ENCODE results near the gene SYS1.
A peak's percentile ranks its signal among the peaks of the same experiment; 100 is the strongest.
"Not testable (repeated sequence)": the region's sequence is repeated elsewhere in the genome, so short reads cannot be mapped to it uniquely, and the experiment has no call there.

SYS1 gene

DNA sequence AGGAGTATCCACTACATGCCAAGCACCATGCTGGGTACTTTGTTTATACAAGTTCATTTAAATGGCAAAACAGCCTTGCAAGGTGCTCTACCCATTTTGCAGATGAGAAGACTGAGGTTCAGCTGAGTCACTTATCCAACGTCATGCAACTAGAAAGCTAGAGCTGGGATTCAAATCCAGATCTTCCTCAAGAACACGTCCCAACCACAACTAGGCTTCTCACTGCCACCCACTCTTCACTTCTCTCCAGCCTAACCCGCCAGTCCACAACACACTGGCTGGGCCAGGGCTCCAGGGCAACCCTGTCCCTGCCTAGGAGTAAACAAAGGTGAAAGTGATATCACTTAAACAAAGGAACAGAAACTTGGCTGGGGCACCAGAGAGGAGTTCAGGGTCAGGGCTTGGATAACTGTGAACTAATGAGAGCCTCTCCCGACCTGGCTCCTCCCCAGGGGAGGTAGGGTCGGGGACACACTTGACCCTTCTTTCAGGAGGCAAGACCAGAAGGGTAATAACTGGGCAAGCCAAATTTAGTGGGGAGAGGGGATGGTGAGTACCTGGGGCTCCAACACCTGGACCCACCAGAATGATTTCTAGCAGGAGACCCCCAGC is 22.6 kb upstream of the SYS1 start:
- no peak for DNase-seq (ENCODE audit: low spot score)

DNA sequence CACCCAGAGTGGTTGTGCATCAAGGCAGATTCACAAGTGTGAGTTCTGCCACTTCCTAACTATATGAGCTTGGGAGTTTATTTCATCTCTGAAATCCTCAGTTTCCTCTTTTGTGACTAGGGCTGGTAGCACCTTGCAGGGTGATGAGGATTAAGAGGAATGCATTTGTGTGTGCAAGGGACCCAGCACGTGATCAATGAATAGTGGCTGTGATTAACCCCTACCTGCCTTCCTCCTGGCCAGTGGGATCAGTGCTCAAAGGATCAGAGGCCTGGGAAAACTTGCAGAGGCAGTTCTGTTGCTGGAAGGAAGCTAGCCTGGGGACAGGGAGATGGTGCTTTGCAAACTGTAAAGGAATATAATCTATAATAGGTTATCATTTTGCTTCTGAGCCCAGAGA is 22.0 kb upstream of the SYS1 start:
- DNase-seq (ENCODE audit: low spot score): no peak

DNA sequence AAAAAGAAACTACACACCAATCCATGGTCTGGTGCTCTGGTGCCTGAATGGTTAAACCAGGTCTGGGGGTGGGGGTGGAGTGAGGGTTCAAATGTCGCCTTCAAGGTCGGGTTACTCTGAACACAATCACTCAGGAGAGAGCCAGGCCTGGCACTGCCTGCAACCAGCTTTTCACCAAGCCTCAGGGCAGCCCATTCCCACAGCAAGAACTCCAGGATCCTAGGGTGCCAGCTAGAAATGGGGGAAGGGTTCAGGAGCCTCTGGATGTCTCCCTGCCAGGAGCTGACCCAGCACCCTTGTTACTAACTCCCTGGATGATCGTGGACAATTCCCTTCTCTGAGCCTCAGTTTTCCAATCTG is 21.4 kb upstream of the SYS1 start:
- DNase-seq (ENCODE audit: low spot score): no peak

DNA sequence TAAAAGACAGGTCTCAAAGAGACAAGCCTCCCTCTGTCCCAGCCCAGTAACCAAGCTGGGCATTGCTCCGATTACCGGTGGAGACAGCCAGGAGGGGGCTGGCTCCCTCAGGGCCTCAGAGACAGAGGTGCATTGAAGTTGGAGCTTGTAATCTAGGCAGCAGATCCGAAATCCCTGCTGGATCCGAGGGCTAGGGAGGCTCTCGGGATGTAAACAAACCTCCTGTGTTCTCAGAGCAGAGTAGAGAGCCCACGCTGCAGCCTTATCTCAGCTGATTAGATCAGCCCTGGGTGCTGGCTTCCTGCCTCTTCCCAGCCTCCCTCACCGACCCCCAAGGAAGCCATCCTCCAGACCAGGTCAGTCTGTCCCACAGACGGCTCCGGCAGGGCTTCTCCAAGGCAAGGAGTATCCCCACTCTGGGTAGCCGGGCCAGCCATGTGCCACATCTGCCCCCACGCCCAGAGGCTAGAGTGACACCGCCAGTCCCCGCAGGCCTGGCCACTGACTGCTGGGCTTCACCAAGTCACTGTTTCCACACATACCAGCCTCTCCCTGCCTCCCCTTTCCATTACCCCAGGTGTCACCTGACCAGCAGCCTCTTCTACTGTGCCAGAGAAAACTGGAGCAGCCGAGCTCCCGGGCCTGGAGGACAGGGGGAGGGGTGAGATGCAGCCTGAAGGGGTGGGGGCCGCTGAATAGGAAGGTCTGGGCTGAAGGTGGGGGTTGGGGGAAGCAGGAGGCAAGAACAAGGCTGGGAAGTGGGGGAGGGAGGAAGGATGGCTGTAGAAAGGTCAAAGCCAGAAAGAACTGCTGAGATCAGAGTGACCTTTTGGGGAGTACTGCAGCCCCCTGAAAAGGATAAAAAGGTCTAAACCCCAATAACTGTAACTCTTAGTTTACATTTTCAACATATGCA is 20.8 kb upstream of the SYS1 start:
- DNase-seq (ENCODE audit: low spot score): peak; percentile 57

DNA sequence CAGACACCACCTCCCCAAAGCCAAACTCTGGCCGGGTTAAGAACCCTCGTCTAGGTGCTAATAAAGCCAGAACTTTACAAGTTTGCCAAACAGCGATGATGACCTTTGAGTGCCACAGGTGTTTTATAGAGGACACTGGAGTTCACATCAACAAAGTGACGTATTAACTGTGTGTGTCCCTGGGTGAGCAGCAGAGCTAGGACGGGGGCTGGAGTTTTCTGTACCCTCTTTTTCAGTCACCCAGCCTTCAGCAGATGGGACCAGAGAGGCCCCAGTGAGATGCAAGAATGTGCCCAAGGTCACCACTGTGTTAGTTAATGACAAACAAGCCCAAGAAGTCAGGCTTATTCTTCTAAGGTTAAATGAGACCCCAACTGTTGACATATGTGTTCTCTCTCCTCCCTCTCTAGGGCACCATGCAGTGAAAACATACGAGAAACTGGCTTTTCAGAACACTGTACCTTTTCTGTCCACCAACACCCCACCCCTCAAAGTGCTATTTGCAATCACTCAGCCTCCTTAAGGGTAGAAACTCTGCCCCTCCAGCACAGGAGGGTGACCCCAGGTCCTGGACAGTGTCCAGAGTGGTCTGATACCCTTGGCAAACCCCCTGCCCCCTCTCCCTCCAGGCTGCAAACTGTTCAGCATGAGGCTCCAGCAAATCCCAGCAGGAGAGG is 20.0 kb upstream of the SYS1 start:
- DNase-seq (ENCODE audit: low spot score): no peak

DNA sequence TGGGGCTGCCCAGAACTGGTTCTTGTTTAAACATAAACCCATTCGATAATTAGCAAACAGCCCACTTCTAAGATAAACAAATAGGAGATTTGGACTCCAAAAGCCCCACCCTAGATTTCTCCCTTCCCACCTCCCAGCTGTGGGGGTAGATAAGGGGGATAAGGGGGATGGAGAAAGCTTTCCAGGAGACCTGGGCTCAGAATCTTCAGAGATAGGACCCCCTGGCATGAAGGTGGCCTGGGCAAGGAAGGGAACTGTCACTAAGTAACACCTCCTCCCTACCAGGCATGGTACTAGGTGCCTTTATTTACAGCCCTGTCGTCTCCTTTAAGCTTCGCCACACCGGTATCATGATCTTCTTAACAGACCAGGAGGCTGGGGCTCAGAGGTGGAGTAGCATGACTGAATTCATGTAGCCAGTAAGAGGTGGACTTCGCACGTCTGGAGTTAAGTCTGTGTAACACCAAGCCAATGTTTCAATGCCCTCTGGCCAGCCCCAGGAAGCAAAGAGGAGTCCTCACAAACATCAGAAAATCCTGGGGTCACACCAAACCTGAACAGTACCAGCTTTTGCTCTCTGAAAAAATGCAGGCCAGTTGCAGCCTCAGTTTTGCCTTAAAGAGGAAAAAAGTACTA is 19.3 kb upstream of the SYS1 start:
- DNase-seq (ENCODE audit: low spot score): no peak

DNA sequence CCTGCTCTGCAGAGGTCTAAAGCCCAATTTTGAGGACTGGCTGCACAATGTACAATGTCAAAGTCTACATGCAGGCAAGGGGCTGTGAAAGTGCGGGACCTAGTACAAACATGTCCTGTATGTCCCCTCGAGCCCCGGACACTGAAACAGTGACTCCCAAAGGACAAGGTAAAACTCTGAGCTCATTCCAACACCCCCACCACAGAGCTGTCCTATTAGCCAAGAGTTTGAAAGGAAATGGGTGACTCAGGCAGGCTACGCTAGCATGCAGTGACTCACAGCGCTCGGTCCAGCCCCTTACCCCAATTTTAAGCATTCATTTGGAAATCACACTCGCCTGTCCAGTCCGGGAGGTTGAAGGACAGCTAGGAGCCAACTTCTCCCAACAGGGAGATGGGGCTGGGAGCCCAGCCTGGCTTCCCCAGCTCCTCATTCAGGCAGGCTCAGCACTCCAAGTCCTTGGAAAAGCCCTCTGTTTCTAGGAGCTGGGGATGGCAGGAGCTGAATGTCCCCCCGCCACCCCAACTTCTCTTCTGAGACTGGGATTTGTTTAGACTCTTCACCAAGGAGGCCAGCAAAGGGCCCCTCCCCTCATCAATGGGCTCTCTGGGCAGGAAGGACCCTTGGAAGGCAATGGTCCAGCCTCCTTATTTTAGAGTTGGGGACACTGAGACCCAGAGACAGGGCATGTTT is 18.6 kb upstream of the SYS1 start:
- DNase-seq (ENCODE audit: low spot score): no peak

DNA sequence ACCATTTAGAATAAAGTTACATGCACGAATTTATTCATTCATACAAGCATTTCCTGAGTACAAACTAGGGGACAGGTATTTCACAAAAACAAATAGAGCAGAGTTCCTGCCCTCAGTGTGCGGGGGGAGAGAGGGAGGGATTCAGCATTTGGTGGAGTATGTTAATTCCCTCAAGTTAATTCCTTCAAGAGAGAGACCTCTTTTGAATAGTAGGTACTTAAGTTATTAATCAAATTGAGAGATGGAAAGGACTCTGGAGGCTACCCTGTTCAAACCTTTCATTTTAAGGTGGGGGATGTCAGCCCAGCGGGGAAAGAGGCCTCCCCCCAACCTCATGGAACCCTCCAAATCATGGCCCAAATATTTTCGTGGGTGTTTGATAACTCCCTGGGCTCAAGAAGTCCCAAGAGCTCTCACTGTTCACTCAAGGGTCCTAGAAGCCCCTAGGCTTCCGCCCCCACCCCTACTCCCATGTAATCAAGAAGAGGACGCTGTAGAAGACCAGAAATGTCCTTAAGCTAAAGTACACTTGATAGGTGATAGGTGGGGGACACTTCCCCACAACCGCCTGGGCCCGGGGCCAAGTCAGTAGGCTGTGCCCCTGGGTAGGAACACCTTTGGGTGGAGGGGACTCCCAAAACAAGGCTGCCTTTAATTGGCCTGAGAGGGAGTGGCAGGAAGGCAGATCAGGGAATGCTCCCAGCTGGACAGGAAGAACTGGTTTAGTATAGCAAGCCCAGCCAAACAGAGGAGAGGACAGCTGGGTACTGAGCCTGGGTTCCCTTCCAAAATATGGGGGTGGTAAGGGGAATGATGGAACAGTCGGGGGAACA is 17.6 kb upstream of the SYS1 start:
- no peak for DNase-seq (ENCODE audit: low spot score)

DNA sequence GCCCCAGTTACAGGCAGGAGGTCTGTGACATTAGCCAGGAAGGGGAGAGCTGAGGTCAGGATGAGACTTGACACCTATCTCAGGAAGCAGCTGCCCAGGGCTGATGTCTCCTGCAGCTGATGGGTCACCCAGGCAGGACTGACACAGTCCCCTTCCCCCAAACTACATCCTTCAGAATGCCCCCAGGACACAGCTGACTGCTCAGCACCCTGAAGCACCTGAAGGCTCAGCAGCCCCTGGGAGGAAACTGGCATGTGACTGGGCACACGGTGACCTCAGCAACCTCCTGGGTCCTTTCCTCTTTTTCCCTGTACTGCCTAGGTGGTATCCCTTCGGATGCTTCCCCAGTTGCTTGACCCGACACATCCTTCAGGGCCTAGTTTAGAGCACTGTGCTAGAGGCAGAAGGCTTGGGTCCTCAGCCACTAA is 16.7 kb upstream of the SYS1 start:
- DNase-seq (ENCODE audit: low spot score): no peak

DNA sequence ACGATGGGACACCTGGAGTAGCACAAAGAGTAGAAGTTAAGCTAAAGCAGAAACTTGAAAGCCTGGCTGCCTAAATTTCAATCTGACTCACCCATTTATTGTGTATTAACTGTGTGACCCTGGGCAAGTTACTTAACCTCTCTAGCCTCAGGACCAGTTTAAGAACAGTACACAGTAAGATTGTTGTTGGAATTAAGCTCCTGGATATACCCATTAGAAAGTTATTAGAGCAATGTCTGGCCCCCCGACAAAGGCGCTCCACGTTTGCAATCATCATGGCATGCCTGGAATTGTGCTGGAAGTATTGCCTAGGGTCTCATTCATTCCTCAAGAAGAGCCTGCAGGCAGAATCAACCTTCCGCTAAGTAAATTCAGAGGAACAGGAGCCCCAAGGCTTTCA is 16.1 kb upstream of the SYS1 start:
- DNase-seq (ENCODE audit: low spot score): no peak

DNA sequence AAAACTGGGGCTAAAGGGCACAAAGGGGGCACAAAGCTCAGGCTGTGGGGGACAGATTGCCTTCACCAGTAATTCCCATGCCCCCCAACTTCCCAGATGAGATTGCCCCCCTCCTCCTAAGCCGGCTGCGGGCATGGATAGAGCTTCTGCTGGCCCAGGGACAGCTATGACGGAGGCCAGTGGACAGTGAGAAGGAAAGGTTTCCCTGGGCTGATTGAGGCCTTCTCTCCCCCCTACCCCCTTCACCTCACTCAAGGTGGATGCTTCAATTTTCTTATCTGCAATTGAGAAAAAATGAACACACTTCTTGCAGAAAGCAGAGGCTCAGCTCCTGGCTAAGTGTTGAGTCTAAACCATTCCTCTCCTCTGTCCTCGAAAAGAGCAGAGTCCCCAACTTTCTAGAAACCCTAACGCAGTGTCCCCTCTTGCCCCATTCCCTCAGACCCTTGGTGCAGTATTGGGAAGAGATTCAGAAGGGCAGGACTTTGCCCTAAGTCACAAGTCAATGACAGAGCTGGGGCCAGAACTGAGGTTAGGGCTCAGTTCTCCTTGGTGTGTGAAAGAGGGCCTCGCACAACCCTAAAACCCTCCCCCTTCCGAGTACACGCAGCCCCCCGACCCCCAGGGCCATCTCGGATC is 15.5 kb upstream of the SYS1 start:
- no peak for DNase-seq (ENCODE audit: low spot score)

DNA sequence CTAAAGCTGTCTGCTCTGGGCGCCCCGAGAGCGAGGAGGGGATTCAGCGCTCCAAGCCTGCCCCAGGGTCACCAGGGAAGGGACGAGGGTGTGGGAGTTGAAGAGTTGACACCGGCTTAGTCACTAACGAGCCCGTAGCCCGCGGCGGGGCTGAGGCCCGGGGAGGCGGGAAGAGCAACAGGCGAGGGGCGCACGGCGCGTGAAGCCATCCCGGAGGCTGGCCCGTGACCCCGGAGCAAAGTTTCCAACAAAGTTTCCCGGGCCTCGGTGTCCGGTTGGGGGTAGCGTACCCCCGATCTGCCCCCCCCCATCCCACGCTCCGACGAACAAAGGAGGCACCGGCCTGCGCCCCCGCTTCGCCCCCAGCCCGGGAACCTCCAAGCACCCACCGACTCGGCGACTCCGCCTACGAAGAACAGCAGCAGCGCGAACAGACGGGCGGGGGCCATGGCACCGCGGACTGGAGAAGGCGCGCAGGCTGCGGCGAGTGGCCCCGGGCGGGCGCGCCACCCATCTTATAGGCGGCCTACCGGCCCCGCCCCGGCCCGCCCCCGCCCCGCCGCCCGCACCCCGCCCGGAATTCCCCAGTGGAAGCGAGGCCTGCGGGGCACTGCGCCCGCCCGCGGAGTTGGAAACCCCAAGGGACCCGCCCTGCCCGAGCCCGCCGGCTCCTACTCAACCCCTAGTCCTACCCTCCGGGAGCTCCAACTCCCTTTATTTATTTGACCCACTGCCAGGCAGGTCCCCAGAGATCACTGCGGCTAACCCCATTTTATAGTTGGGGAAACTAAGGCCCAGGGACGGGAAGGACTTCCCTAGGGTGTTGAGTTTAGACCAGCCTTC is 14.8 kb upstream of the SYS1 start, which contains the start of gene SDC4:
TSS of gene SDC4 (minus strand) at position 489 of the 843 bp plus-strand sequence. CDS start at position 449, 40 bp downstream.
- peak; percentile 92 for DNase-seq (ENCODE audit: low spot score)

DNA sequence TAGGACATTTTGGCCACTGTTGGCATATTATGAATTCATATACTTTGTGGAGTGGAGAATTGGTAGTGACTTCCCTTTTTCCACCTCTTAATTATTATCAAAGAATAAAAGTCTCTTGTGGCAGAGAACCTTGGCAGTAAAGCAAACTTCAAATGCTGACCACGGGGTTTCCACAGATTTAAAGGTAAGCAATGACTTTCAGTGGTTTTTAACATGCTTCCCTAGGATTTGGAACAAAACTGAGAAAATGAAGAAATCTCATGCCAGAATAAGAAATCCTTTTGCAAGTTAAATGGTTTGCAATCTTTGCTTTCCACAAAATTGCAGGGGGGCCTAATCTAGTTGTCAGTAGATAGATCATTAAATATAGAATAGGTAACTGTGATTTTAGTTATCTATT is 12.7 kb upstream of the SYS1 start:
- DNase-seq (ENCODE audit: low spot score): no peak

DNA sequence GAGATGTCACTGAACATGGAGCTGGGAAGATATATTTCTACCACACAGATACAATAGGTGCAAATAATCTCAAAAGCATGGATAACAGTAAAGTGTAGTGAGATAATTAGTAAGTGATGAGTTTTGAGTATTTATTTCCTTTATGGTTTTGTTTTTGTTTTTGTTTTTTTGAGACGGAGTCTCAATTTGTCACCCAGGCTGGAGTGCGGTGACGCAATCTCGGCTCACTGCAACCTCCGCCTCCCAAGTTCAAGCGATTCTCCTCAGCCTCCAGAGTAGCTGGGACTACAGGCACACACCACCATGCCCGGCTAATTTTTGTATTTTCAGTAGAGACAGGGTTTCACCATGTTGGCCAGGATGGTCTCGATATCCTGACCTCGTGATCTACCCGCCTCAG is 12.2 kb upstream of the SYS1 start:
- not testable (repeated sequence) for DNase-seq (ENCODE audit: low spot score)

DNA sequence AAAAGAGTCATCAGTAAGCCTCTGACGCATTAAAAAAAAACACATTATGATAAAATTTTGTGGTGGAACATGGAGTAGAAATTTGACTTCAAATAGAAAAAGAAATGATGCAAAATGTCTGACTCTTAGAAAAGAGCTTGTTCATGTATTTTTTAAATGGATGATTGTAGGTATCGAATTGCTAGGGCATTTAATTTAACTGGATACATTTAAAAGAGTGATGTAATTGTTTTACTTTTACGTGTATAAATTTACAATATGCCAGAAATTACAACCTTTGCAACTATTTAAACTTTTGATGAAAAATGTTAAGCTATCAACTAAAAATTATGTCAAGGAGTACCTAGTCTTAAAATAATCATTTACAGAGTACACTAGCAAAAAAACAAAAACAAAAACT is 10.2 kb upstream of the SYS1 start:
- DNase-seq (ENCODE audit: low spot score): no peak

DNA sequence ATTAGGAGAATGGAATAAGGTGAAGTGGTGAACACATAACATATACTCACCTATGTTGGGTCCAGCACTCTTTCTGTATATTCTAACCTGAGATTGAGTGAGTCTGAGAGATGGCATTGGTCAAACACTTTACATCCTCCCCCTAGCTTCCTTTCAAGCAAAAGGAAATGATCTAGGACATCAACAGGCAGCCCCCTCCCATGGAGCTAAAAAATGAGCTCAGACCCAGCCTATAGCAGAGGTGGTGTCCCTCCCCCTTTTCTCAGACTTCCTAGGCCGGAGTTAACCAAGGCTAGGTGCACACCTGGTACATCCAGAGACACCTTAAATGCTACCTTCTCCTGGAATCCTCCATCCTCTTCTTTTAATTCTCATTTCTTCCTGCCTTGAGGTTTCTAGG is 9.2 kb upstream of the SYS1 start:
- DNase-seq (ENCODE audit: low spot score): no peak

DNA sequence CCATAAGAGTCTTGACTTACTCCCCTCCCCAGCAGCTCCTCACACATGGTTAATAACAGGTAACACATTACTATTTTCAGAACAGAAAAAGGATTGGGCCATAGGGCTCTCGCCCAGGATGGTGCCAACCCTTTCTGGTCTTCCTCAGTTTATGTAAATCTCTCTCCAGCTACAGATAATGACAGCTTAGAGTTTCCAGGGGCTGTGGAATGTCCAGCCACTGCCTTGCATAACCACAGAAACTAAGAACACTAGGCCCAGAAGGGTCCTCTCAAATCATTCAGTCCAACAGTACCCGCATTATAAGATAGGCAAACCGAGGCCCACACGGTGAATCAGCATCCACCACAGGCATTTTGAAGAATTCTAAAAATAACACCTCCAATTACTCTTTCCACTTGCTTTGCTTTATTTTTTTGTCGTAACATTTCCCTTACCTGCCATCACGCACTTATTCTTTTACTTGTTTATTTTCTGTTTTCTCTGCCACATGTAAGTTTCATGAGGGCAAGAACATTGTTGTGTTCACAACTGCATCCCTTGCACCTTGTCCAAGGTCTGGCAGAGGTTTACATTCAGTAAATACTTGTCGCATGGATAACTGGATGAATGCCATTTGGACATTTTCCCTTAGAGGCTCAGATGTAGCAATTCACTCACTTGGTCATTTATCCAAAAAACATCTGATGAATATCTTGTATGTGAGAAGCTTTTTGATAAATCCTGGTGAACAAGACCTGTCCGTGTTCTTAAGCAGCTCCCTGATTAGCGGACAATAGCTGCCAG is 8.3 kb upstream of the SYS1 start:
- no peak for DNase-seq (ENCODE audit: low spot score)

DNA sequence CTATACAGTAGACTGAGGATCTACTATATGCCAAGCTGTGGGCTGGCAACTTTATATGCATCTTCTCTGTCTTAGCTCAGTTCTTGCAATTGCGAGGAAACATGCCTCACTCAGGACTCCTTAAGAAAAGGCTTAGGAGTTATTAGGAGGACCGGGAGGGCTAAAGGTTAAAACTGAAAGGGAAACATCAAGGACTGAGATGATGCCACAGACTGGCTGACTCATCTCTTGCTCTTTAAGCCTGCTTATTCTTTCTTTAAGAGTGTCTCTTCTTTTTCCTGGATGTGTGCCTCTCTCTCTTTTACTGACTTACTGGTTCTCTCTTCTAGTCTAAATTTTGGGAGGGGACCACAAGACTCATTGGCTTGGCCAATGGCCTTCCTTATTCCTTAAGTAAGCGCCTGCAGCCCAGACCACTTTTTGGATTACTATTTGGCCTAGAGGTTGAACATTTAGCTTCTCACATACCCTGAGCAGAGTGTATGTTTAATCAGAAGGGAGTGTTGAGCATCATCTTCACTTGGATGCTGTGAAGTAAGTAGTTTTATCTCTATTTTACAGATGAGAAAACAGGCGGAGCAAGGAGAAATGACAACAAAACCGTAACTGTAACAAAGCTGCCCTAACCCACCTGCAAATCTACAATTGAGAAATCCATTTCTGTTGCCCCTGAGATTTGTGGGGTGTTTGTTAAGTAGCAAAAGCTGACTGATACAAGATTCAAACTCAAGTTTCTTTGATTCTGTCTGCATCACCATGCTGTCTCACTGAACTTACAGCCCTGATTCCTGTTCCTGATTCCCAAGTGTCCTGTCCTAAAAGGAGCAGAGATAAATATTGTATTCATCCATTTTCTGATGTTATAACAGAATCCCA is 7.5 kb upstream of the SYS1 start:
- DNase-seq (ENCODE audit: low spot score): no peak

Data from D341Med (cell line).